Kidney epithelial cell (primary cell): Measurements from ENCODE around the gene TRPM5. TPM values are rescaled to one million over a fixed set of nuclear protein-coding genes. Genes with fewer than 3 reads are reported as not detected.

Source experiments
- DNase-seq: peaks from one replicate; pipeline ENCODE4 v3.0.0-alpha.2; 2010; ENCODE audit warnings: low read depth
- H3K27me3 ChIP-seq: 2 replicates; pipeline ENCODE4 v1.6.0; 2011; ENCODE audit warnings: low read length; ENCODE audit not compliant: control insufficient read depth, insufficient read depth
- H3K36me3 ChIP-seq: 2 replicates; pipeline ENCODE4 v1.5.1; 2011; ENCODE audit warnings: low read length; ENCODE audit not compliant: control insufficient read depth, insufficient read depth
- H3K4me3 ChIP-seq: 2 replicates; pipeline ENCODE4 v1.5.1; 2011; ENCODE audit warnings: low read depth, mild to moderate bottlenecking, control low read depth, low read length
- total RNA-seq: library from RNA; depleted of rRNA; stranded (reverse); fragments of >200 nt; gene quantifications from 2 replicates; pipeline ENCODE4 v1.2.3, GENCODE V29; 2015
- TF ChIP-seq, protein P1 (sequence below): IDR thresholded peaks from 2 replicates; pipeline ENCODE4 v1.5.1; 2011; ENCODE audit warnings: mild to moderate bottlenecking, moderate library complexity, low read length, control low read depth, inconsistent platforms; ENCODE audit not compliant: insufficient read depth, poor library complexity, severe bottlenecking

The TRPM5 gene
- total RNA-seq, 1 donor from 2014 or later, result not detected

DNA sequence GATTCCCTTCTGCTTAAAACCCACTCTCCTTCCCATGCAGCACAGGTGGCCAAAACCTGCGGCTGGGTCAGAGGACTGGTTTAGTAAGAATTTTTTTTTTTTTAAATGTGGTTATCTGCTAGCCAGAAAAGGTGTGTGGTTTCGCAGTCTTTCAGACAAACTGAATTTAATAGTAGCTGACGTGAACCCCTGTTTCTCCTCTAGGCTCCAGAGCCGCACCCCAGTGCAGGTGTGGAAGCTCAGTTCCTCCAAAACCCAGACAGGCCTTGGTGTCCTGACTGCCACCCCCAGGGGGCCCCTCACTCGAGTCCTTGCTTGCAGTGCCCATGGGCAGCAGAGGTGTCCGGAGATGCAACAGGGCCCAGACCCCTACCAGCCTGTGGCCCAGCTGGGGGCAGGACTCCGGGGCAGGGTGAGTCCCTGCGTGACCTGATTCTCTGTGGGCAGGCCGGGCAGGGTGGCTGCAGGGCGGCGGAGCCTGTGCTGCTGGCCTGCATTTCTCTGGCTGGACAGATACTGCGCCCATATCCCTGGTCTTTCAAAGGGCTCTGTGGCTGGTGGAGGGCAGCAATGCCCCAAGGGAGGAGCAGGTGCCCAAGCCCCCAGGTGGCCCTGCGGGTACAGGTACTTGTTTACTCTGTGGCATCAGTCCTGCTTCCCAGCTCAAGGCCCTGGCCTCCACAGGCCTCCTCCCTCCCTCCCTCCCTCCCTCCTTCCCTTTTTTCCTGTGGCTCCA is 15.7 kb upstream of the TRPM5 start:
- no peak for DNase-seq
- Histone ChIP-seq H3K36me3 (no peaks in the 10 kb centered on the region), H3K27me3 (peaks cover 2% of the 10 kb centered on the region), H3K4me3 (no peak overlapping the region)
- TF ChIP-seq, protein P1, sequence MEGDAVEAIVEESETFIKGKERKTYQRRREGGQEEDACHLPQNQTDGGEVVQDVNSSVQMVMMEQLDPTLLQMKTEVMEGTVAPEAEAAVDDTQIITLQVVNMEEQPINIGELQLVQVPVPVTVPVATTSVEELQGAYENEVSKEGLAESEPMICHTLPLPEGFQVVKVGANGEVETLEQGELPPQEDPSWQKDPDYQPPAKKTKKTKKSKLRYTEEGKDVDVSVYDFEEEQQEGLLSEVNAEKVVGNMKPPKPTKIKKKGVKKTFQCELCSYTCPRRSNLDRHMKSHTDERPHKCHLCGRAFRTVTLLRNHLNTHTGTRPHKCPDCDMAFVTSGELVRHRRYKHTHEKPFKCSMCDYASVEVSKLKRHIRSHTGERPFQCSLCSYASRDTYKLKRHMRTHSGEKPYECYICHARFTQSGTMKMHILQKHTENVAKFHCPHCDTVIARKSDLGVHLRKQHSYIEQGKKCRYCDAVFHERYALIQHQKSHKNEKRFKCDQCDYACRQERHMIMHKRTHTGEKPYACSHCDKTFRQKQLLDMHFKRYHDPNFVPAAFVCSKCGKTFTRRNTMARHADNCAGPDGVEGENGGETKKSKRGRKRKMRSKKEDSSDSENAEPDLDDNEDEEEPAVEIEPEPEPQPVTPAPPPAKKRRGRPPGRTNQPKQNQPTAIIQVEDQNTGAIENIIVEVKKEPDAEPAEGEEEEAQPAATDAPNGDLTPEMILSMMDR, result no peak

DNA sequence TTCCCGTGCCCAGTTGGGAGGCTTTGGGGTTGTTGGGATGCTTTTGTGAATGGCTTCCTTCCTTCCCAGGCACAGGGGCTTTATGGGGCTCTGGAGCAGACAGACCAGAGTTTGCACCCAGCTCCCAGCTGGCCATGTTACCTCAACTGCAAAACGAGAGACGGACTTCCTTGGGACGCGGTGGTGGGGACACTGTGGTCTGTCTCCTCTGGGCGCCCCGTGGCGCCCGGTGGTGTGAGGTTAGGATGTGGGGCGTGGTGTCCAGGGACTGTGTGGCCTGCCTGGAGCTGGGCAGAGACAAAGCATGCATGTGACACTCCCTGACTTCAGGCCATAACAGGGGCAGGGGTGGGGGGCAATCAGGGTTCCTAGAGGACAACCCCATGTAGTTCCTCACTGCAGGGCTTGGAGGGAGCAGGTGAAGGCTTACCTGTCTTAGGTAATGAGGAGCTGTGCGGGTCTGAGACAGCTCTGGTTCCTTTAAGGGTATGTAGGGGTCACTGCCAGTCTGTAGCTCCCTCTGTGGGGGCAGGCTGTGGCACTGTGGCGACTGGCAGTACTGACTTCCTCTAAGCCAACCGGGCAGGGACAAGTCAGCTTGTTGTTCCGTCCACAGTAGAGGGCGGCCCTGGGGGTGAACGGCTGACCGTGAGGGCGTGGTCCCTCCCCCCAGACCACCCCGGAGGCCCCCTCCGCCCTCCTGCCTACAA is 14.9 kb upstream of the TRPM5 start:
- DNase-seq, result no peak
- peaks cover 2% of the 10 kb centered on the region for H3K27me3 ChIP-seq
- no peaks in the 10 kb centered on the region for H3K36me3 ChIP-seq
- no peak overlapping the region for H3K4me3 ChIP-seq
- TF ChIP-seq, protein P1, result no peak

DNA sequence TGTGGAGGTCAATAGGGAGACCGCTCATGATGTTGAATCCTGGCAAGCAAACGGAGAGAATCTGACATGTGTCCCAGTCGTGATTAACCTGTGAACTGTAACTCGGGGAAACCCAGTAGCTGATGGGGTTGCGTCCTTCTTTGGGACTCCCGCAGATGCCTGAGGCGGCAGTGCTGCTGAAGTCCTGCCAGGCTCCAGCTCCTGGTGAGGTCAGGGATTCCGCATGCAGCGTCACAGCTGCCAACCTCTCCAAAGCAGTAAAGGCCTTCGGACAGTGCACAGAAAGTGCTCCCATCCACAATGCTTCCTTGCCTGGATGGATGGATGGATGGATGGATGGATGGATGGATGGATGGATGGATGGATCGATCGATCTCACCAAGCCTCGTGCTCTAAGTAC is 14.0 kb upstream of the TRPM5 start:
- Histone ChIP-seq H3K4me3 (no peak overlapping the region), H3K27me3 (peaks cover 2% of the 10 kb centered on the region), H3K36me3 (no peaks in the 10 kb centered on the region)
- TF ChIP-seq, protein P1, result no peak
- no peak for DNase-seq

DNA sequence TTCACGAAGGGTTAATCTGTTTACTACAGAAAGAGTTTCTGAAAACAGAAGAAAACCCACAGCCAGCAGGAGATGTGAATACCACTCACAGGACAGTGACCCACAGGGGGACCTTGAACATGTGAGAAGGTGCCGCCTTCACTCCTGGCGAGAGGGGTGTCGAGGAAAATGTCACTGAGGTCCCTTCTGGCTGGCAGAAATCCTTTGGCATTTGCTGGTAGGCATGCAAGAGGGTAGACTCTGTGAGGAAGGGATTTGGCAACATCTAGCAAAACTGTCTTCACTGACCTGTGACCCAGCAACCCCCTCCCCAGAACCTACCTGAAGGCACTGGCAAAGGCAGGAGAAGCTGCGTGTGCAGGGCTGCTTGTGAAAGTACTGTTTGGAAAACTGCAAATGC is 9.1 kb upstream of the TRPM5 start:
- no peaks in the 10 kb centered on the region for H3K36me3 ChIP-seq
- DNase-seq, result no peak
- H3K4me3 ChIP-seq, result no peak overlapping the region
- peaks cover 5% of the 10 kb centered on the region for H3K27me3 ChIP-seq
- TF ChIP-seq, protein P1, result no peak

DNA sequence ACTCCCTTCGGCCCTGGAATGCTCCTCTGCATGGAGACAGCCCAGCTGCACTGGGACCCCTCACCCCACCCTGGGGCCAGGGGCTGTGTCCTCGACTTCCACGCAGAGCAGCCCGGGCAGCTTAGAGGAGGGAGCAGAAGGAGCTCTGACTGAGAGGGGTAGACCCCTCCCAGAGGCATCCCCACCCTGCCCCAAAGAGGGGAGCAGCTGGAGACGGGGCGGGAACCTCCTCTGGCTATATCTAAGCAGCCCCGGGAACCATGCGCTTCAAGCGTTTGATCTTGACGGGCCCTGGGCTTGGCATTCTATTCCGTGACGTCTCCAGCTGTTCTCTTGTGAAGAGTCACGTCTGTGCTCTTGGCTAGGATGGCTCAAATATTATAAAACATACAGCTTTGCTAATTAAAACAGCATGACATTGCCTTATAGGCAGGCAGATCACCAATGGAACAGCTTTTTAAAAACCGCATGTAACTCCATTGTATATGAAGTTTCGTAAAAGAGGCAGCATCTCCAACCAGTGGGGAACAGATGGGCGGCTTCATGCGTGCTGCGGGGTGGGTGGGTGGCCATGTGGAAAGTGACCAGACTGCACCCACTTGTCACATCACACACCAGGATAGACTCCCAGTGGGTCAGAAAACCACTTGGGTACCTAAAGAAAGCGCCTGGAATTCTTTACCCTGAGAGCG is 8.2 kb upstream of the TRPM5 start:
- no peak for DNase-seq

More for the DNA sequence above, 8.2 kb upstream of the TRPM5 start:
- H3K4me3 ChIP-seq, result no peak overlapping the region
- no peaks in the 10 kb centered on the region for H3K36me3 ChIP-seq
- peaks cover 12% of the 10 kb centered on the region for H3K27me3 ChIP-seq
- TF ChIP-seq, protein P1, result no peak
